CD8-positive, alpha-beta memory T cell (primary cell): ENCODE data around the gene PPIL4. TPM values are rescaled to one million over a fixed set of nuclear protein-coding genes. Genes with fewer than 3 reads are reported as not detected.

ENCODE experiments used
- CTCF ChIA-PET: fragments of 350-600 bp; sonication (Branson Sonifier 250); formaldehyde crosslinking; loops from one replicate; lab custom pipeline; 2021; ENCODE audit warnings: antibody characterized with exemption; lab: Charles Lee
- POLR2A ChIA-PET: fragments of 350-600 bp; sonication (Branson Sonifier 250); formaldehyde crosslinking; loops from one replicate; lab custom pipeline; 2021; ENCODE audit warnings: antibody characterized with exemption; lab: Charles Lee
- DNase-seq, 5 donors: peaks; one replicate each; pipeline versions ENCODE4 v3.0.0 to v3.0.0-alpha.2; 2020 to 2022; ENCODE audit warnings: mixed read lengths in 1 of 5
- H3K27ac ChIP-seq: one replicate; pipeline ENCODE4 v1.7.0; 2013; ENCODE audit warnings: low read depth, mild to moderate bottlenecking, low read length, moderate library complexity
- H3K27me3 ChIP-seq: 2 replicates; pipeline ENCODE4 v1.7.0; 2013; ENCODE audit warnings: low read length, mild to moderate bottlenecking; ENCODE audit not compliant: insufficient read depth, poor library complexity, severe bottlenecking
- H3K36me3 ChIP-seq: 2 replicates; pipeline ENCODE4 v1.7.0; 2013; ENCODE audit warnings: mild to moderate bottlenecking, low read length, moderate library complexity; ENCODE audit not compliant: insufficient read depth
- H3K4me1 ChIP-seq: 2 replicates; pipeline ENCODE4 v1.7.0; 2013; ENCODE audit warnings: mild to moderate bottlenecking, low read length, moderate library complexity; ENCODE audit not compliant: insufficient read depth
- H3K4me3 ChIP-seq: 2 replicates; pipeline ENCODE4 v1.7.0; 2013; ENCODE audit warnings: mild to moderate bottlenecking, low read length
- H3K9me3 ChIP-seq: 2 replicates; pipeline ENCODE4 v1.7.0; 2013; ENCODE audit warnings: mild to moderate bottlenecking, low read length
- H3K27ac Mint-ChIP-seq, 8 donors: one replicate each; pipeline ENCODE4 v1.8.0; 2020 to 2021; ENCODE audit warnings: mixed read lengths in 8 of 8, mild to moderate bottlenecking in 6 of 8, inconsistent platforms in 3 of 8, moderate library complexity in 3 of 8
- H3K27me3 Mint-ChIP-seq, 2 donors: one replicate each; pipeline ENCODE4 v1.8.0; 2020 to 2021; ENCODE audit warnings: mixed read lengths in 2 of 2, mild to moderate bottlenecking in 1 of 2, moderate library complexity in 1 of 2
- H3K36me3 Mint-ChIP-seq, 3 donors: one replicate each; pipeline ENCODE4 v1.8.0; 2020 to 2021; ENCODE audit warnings: mixed read lengths in 3 of 3, inconsistent platforms in 1 of 3, mild to moderate bottlenecking in 1 of 3
- H3K4me1 Mint-ChIP-seq, 3 donors: one replicate each; pipeline ENCODE4 v1.8.0; 2020 to 2021; ENCODE audit warnings: mixed read lengths in 3 of 3, inconsistent platforms in 1 of 3, mild to moderate bottlenecking in 1 of 3
- H3K4me3 Mint-ChIP-seq, 7 donors: one replicate each; pipeline ENCODE4 v1.8.0; 2020 to 2021; ENCODE audit warnings: mixed read lengths in 7 of 7, mild to moderate bottlenecking in 6 of 7, moderate library complexity in 4 of 7, inconsistent platforms in 2 of 7
- H3K9me3 Mint-ChIP-seq, 5 donors: one replicate each; pipeline ENCODE4 v1.8.0; 2020 to 2022; ENCODE audit warnings: mixed read lengths in 5 of 5, mild to moderate bottlenecking in 3 of 5, moderate library complexity in 2 of 5, inconsistent platforms in 1 of 5
- polyA plus RNA-seq: library from polyadenylated mRNA; unstranded; fragments of 300-500 nt; fragmentation: Illumina TruSeq; gene quantifications from one replicate; pipeline ENCODE4 v1.2.3, GENCODE V29; 2021
- total RNA-seq, 2 experiments: library from RNA; stranded (reverse); gene quantifications; one replicate each; pipeline ENCODE4 v1.2.3, GENCODE V29; 2021

The PPIL4 gene
- total and polyA plus RNA-seq, 3 experiments from 2014 or later: 10.7 to 31.9 (median 29.7) TPM

DNA sequence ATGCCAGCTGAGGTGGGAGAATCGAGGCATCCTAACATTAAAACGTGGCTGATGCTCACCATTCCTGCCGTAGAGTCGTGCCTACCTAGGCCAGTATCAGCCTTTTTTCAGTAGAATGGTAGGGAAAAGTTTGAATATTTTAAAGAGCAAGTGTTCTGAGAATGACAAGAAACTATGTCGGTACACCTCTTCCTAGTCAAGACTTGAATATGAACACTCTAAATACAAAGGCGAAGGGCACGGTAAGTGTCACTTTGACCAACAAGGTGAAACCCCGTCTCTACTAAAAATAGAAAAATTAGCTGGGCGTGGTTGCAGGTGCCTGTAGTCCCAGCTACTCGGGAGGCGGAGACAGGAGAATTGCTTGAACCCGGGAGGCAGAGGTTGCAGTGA is 21.3 kb upstream of the PPIL4 start:
- no peaks in the 10 kb centered on the region for H3K36me3 ChIP-seq
- Mint-ChIP-seq H3K4me1 (peaks cover 20 to 49% (median 29%) of the 10 kb centered on the region in 3 donors), H3K4me3 (peak overlapping the region; percentile 89 to 99 (median 94)), H3K27me3 (peaks cover 0 to 3% of the 10 kb centered on the region in 2 donors), H3K9me3 (no peaks in the 10 kb centered on the region), H3K27ac (peak overlapping the region; percentile 5 to 97 (median 90)), H3K36me3 (peaks cover 0 to 15% (median 0%) of the 10 kb centered on the region in 3 donors)
- DNase-seq: no peak
- no peaks in the 10 kb centered on the region for H3K27me3 ChIP-seq
- ChIA-PET CTCF (no interaction called here), POLR2A (interaction anchor here (0.6 kb wide), 1 partner anchor 28 kb away, joined by 3 read pairs; no protein-coding TSS in a partner anchor)
- H3K27ac ChIP-seq: peak overlapping the region; percentile 83
- H3K4me3 ChIP-seq: peak overlapping the region; percentile 81
- no peaks in the 10 kb centered on the region for H3K9me3 ChIP-seq
- peaks cover 16% of the 10 kb centered on the region for H3K4me1 ChIP-seq

DNA sequence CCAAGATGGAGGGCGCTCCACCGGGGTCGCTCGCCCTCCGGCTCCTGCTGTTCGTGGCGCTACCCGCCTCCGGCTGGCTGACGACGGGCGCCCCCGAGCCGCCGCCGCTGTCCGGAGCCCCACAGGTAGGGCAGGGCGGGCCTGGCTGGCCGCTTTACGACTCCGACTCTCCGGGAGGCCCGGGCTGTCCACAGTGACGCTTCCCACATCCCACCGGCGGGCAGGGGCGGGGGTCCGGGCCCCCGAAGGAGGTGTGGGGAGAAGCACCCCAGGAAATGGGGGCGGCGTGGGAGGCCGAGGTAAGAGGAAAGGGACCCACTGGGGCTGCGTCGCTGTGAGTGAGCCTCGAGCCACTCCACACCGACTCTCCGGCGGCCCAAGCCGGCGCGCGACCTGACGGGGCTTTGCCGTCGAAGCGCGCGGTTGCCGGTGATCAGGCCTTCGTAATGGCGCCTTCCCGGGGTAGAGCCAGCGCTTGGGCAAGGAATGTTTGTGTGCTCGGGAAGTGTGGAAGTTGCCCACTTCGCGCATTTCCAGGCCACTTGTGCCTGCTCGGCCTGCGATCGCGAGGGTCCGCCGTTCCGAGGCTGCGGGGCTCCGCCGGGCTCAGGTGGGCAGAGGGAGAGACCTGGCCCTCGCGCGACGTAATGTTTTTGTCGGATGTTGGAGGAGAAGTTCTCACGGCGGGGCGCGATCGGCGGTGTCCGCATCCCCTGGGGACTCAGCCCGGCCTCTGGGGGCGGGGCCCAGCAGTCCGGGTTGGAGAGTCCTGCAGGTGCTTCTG is 20.8 kb upstream of the PPIL4 start:
- Histone ChIP-seq H3K4me1 (peaks cover 16% of the 10 kb centered on the region), H3K27me3 (no peaks in the 10 kb centered on the region), H3K9me3 (no peaks in the 10 kb centered on the region), H3K27ac (peak overlapping the region; percentile 83), H3K36me3 (no peaks in the 10 kb centered on the region), H3K4me3 (peak overlapping the region; percentile 81)
- Mint-ChIP-seq H3K4me1 (peaks cover 20 to 46% (median 29%) of the 10 kb centered on the region in 3 donors), H3K27me3 (peaks cover 0 to 3% of the 10 kb centered on the region in 2 donors), H3K36me3 (peaks cover 0 to 15% (median 0%) of the 10 kb centered on the region in 3 donors), H3K27ac (peak overlapping the region; percentile 67 to 97 (median 90)), H3K4me3 (peak overlapping the region; percentile 89 to 99 (median 94)), H3K9me3 (no peaks in the 10 kb centered on the region)
- DNase-seq: peak in 4 of 5 donors; percentile 42 to 68 (median 53)
- ChIA-PET POLR2A (interaction anchor here (1.7 to 3.1 kb wide), 2 partner anchors 21 to 151 kb away, joined by 13 to 14 read pairs; partner anchors contain the start of genes LATS1 and PPIL4), CTCF (interaction anchor here (3.6 to 4.6 kb wide), 2 partner anchors 16 to 20 kb away, joined by 18 to 51 read pairs; partner anchors contain the start of gene PPIL4)

DNA sequence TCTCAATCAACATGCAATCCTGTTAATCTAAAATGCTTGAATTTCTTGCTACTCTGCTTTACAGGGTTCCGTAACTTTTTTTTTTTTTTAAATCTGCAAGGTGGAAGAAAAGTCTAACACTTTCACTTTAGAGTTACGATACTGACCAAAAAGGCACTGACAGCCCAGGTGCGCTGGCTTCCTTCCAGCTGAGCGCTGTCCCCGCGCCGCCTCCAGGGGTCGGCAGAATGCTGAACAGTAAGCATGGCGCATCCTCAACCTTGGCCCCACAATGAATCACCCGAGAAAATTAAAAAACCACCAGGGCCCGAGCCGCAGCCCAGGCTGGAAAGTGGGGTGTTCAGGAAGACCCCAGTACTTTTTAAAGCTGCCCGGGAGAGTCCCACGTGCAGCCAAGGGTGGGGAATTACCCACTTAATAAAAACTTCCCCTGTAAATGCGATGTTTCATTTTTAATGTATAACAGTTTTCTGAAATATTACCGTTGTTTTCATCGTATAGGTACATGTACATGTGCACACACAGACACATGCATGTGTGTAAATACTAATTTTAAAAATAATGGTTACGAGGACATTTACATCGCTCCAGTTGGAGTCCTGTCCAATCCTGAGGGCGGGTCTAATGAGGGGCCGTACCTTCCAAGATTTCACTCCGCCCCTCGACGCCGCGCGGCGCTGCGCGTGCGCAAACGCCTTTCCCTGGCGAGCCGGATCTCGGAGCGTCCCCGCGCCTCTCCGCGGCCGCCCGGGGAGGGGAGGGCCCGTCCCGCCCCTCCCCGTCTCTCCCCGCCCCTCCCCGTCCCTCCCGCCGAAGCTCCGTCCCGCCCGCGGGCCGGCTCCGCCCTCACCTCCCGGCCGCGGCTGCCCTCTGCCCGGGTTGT is 19.9 kb upstream of the PPIL4 start, which contains the start of gene GINM1:
GINM1 (plus strand) TSS at position 849 of the 883 bp plus-strand sequence. CDS start 40 bp downstream, outside the sequence.
- Mint-ChIP-seq H3K4me3 (peak within 1 kb of the TSS; percentile 91 to 99 (median 96)), H3K27ac (peak within 1 kb of the TSS; percentile 92 to 98 (median 96)), H3K4me1 (peaks cover 17 to 42% (median 25%) of the 10 kb centered on the region in 3 donors), H3K27me3 (peaks cover 0 to 4% of the 10 kb centered on the region in 2 donors), H3K9me3 (no peaks in the 10 kb centered on the region), H3K36me3 (peaks cover 0 to 14% (median 0%) of the 10 kb centered on the region in 3 donors)
- Histone ChIP-seq H3K4me3 (peak within 1 kb of the TSS; percentile 97), H3K27me3 (no peaks in the 10 kb centered on the region), H3K4me1 (peaks cover 16% of the 10 kb centered on the region), H3K36me3 (no peaks in the 10 kb centered on the region), H3K9me3 (no peaks in the 10 kb centered on the region), H3K27ac (peak within 1 kb of the TSS; percentile 83)
- ChIA-PET CTCF (interaction anchor here (0.6 to 4.6 kb wide), 6 partner anchors 15 to 313 kb away, joined by 3 to 51 read pairs (median 6); partner anchors contain the start of gene PPIL4), POLR2A (interaction anchor here (0.6 to 3.1 kb wide), 7 partner anchors 20 to 703 kb away, joined by 3 to 14 read pairs (median 3); partner anchors contain the start of genes LATS1 and PPIL4)
- DNase-seq: peak; percentile 90 to 96 (median 95)

- no peak for DNase-seq
- Mint-ChIP-seq H3K36me3 (peaks cover 0 to 14% (median 0%) of the 10 kb centered on the region in 3 donors), H3K4me3 (peak overlapping the region in 1 of 7 donors; percentile 41), H3K27me3 (peaks cover 0 to 7% of the 10 kb centered on the region in 2 donors), H3K9me3 (no peaks in the 10 kb centered on the region), H3K27ac (peak overlapping the region in 1 of 8 donors; percentile 97), H3K4me1 (peaks cover 13 to 33% (median 25%) of the 10 kb centered on the region in 3 donors)
- Histone ChIP-seq H3K4me1 (peaks cover 16% of the 10 kb centered on the region), H3K36me3 (no peaks in the 10 kb centered on the region), H3K27ac (no peak overlapping the region), H3K4me3 (no peak overlapping the region), H3K27me3 (no peaks in the 10 kb centered on the region), H3K9me3 (no peaks in the 10 kb centered on the region)
- CTCF ChIA-PET: interaction anchor here (1.1 to 4.6 kb wide), 3 partner anchors 13 to 69 kb away, joined by 3 to 51 read pairs (median 18); partner anchors contain the start of gene PPIL4
- POLR2A ChIA-PET: interaction anchor here (3.1 kb wide), 1 partner anchor 154 kb away, joined by 14 read pairs; the partner anchor contains the start of gene LATS1
Observed at GRCh38 chr6:149563928-149564325, 18.1 kb upstream of the PPIL4 start.

DNA sequence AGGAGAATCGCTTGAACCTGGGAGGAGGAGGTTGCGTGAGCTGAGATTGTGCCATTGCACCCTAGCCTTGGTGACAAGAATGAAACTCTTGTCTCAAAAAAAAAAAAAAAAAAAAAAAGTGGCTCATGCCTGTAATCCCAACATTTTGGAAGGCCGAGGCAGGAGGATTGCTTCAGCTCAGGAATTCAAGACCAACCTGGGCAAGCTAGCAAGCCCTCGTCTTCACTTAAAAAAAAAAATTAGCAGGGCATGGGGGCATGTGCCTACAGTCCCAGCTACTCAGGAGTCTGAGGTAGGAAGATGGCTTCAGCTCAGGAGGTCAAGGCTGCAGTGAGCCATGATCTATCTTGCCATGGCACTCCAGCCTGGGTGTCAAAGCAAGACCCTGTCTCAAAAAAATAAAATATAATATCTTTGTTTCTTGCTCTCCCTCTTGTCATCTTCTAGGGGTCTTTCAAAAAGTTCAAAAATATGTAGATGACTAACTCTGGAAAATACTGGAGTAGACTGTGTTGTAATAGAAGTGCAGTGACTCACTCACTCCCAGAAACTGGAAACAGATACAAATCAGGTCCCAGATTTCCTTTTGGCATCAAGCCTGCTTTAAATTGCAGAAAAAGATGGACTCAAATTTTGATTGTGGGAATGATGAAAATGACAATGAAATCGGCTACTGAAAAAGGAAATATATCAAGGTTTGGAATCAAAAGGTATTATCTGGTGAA is 17.5 kb upstream of the PPIL4 start:
- Histone ChIP-seq H3K9me3 (no peaks in the 10 kb centered on the region), H3K36me3 (no peaks in the 10 kb centered on the region), H3K4me1 (peaks cover 16% of the 10 kb centered on the region), H3K4me3 (no peak overlapping the region), H3K27ac (no peak overlapping the region), H3K27me3 (no peaks in the 10 kb centered on the region)
- ChIA-PET CTCF (interaction anchor here (0.7 to 4.6 kb wide), 5 partner anchors 13 to 526 kb away, joined by 3 to 51 read pairs (median 4); partner anchors contain the start of gene PPIL4), POLR2A (interaction anchor here (3.1 kb wide), 1 partner anchor 155 kb away, joined by 14 read pairs; the partner anchor contains the start of gene LATS1)
- Mint-ChIP-seq H3K27ac (peak overlapping the region in 1 of 8 donors; percentile 97), H3K27me3 (peaks cover 0 to 7% of the 10 kb centered on the region in 2 donors), H3K36me3 (peaks cover 0 to 14% (median 0%) of the 10 kb centered on the region in 3 donors), H3K9me3 (no peaks in the 10 kb centered on the region), H3K4me1 (peaks cover 13 to 29% (median 23%) of the 10 kb centered on the region in 3 donors), H3K4me3 (peak overlapping the region in 1 of 7 donors; percentile 41)
- DNase-seq: no peak

DNA sequence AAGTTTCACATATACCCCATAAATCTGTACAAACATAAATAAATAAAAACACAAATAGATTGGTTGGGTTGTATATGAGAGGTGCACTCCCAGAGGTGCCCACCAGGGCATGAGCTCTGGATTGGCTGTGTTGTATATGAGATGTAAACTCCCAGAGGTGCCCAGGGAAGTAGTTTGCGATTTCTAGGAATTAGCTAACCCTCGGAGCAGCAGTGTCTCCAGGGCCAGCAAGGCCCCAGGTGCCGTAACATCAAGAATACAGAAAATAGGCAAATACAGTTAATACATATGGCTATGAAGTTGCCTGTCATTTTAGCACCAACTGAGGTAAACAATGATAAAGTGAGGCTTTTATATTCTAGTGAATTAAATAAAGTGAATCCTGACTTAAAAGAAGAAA is 14.9 kb upstream of the PPIL4 start:
- H3K36me3 Mint-ChIP-seq: peaks cover 0 to 2% (median 0%) of the 10 kb centered on the region in 3 donors
- H3K27me3 Mint-ChIP-seq: peaks cover 9 to 11% of the 10 kb centered on the region in 2 donors
- H3K27ac ChIP-seq: no peak overlapping the region
- peaks cover 5 to 12% (median 8%) of the 10 kb centered on the region in 3 donors for H3K4me1 Mint-ChIP-seq
- H3K4me3 ChIP-seq: no peak overlapping the region
- H3K27me3 ChIP-seq: no peaks in the 10 kb centered on the region
- H3K36me3 ChIP-seq: no peaks in the 10 kb centered on the region
- H3K9me3 ChIP-seq: no peaks in the 10 kb centered on the region
- H3K9me3 Mint-ChIP-seq: no peaks in the 10 kb centered on the region
- CTCF ChIA-PET: interaction anchor here (1.3 kb wide), 1 partner anchor 237 kb away, joined by 3 read pairs; no protein-coding TSS in a partner anchor
- POLR2A ChIA-PET: no interaction called here
- peaks cover 6% of the 10 kb centered on the region for H3K4me1 ChIP-seq
- DNase-seq: no peak
- H3K4me3 Mint-ChIP-seq: peak overlapping the region in 2 of 7 donors; percentile 36 to 38
- peak overlapping the region in 1 of 8 donors; percentile 25 for H3K27ac Mint-ChIP-seq
